Esophagus squamous epithelium (tissue), 5 donors: ENCODE measurements around the gene CATSPER1. TPM values are rescaled to one million over a fixed set of nuclear protein-coding genes. Genes with fewer than 3 reads are reported as not detected.
A peak's percentile ranks its signal among the peaks of the same experiment; 100 is the strongest.

Experiments
- DNase-seq: peaks from one replicate; lab custom pipeline; 2025; lab: John Stamatoyannopoulos, UW
- H3K27ac ChIP-seq, 4 donors: fragments of 200-600 bp; sonication (generic); one replicate each; pipeline ENCODE4 v1.5.1; 2016 to 2019; ENCODE audit warnings: mild to moderate bottlenecking in 1 of 4
- H3K27me3 ChIP-seq, 4 donors: fragments of 200-600 bp; sonication (generic); 1 replicate in 3 of 4; 2 replicates in 1 of 4; pipeline versions ENCODE4 v1.5.1 to v1.6.0; 2017 to 2021; ENCODE audit warnings: antibody characterized with exemption in 1 of 4
- H3K36me3 ChIP-seq, 3 donors: fragments of 200-600 bp; sonication (generic); one replicate each; pipeline ENCODE4 v1.5.1; 2016 to 2019
- H3K4me1 ChIP-seq, 3 donors: fragments of 200-600 bp; sonication (generic); one replicate each; pipeline ENCODE4 v1.5.1; 2017 to 2019
- H3K4me3 ChIP-seq, 4 donors: fragments of 200-600 bp; sonication (generic); 1 replicate in 3 of 4; 2 replicates in 1 of 4; pipeline ENCODE4 v1.5.1; 2016 to 2019; ENCODE audit warnings: mild to moderate bottlenecking in 2 of 4, moderate library complexity in 1 of 4
- H3K9me3 ChIP-seq, 3 donors: fragments of 200-600 bp; sonication (generic); one replicate each; pipeline ENCODE4 v1.5.1; 2016 to 2019
- POLR2A ChIP-seq, 4 donors: fragments of 450-650 bp; IDR thresholded peaks; one replicate each; pipeline ENCODE4 v1.6.1; 2017; ENCODE audit warnings: antibody characterized with exemption in 4 of 4, mild to moderate bottlenecking in 4 of 4, moderate library complexity in 3 of 4
- WGBS, 2 donors: methylation state at CpG; one replicate each; pipeline ENCODE4 v1.1.5; 2018; 5-methylcytosine and 5-hydroxymethylcytosine counted together
- intact Hi-C: fragments of 100-400 bp; cut with DNase I; formaldehyde crosslinking; loops from one replicate; pipeline ENCODE4 v1.15.0; 2022
- total RNA-seq, 4 donors: library from RNA; depleted of rRNA; stranded (reverse); fragments of >200 nt; gene quantifications; one replicate each; pipeline ENCODE4 v1.1.0, GENCODE V29; 2016
- TF ChIP-seq, protein P1 (sequence below), 6 experiments: fragments of 450-650 bp in 4 of 6; fragments of 200-600 bp in 2 of 6; sonication (generic) in 2 of 6; IDR thresholded peaks; one replicate each; pipeline ENCODE4 v1.5.1; 2016 to 2019; ENCODE audit warnings: antibody characterized with exemption in 6 of 6, mild to moderate bottlenecking in 4 of 6, moderate library complexity in 4 of 6
- donor health status: DM: yes; HTN: yes; CAD: no.

Gene CATSPER1
- total RNA-seq, 4 donors from 2014 or later, result not detected

DNA sequence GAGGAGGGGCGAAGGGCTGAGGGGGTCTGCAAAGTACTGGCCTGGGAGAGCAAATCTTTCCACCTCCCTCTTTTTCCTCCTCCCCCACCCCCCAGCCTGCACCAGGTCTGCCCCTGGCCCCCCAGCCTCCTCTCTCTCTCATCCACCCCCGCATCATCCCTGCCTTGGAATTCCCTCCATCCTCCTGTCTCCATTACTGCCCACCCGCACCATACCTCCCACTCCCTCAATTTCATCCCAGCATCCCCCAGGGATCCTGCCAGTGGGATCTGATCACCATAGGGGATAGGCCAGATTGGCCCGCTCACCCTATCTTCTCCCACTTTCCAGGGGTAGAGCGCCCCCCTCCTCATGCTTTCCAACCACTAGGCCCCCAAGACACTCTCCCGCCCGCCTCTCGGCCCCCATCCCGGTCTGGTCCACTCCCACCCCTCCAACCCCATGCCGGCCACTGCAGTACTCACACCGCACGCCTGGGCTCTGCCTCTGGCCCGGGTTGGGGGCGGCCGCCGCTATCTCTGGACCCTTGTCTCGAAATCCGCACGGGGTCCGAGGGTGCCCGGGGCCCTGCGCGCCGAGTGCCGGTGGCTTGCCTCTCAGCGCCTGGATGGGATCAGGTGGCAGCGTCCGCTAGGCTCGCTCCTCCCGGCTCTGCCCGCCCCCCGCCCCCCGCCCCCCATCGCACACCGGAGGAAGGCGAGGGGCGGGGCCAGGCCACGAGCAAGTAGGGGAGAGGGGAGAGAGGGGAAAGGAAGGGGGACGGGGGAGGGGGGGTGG, 22.5 kb upstream of the CATSPER1 start, which contains the start of gene GAL3ST3:
TSS of gene GAL3ST3 (minus strand) at position 615 of the 777 bp plus-strand sequence. CDS start 3,746 bp downstream, outside the sequence.
- intact Hi-C loops, result no loop called here
- Histone ChIP-seq H3K36me3 (peaks cover 0 to 7% (median 0%) of the 10 kb centered on the region in 3 donors), H3K27ac (no peak within 1 kb of the TSS), H3K4me1 (peaks cover 18 to 38% (median 22%) of the 10 kb centered on the region in 3 donors), H3K9me3 (no peaks in the 10 kb centered on the region), H3K27me3 (peaks cover 0 to 40% (median 3%) of the 10 kb centered on the region in 4 donors), H3K4me3 (no peak within 1 kb of the TSS)
- no peak for TF ChIP-seq POLR2A (IDR thresholded peaks at IDR 0.05)
- TF ChIP-seq, protein P1, sequence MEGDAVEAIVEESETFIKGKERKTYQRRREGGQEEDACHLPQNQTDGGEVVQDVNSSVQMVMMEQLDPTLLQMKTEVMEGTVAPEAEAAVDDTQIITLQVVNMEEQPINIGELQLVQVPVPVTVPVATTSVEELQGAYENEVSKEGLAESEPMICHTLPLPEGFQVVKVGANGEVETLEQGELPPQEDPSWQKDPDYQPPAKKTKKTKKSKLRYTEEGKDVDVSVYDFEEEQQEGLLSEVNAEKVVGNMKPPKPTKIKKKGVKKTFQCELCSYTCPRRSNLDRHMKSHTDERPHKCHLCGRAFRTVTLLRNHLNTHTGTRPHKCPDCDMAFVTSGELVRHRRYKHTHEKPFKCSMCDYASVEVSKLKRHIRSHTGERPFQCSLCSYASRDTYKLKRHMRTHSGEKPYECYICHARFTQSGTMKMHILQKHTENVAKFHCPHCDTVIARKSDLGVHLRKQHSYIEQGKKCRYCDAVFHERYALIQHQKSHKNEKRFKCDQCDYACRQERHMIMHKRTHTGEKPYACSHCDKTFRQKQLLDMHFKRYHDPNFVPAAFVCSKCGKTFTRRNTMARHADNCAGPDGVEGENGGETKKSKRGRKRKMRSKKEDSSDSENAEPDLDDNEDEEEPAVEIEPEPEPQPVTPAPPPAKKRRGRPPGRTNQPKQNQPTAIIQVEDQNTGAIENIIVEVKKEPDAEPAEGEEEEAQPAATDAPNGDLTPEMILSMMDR (IDR thresholded peaks at IDR 0.05), result no peak
- WGBS, 2 donors, result 30 to 78% methylated on average over 5 to 17 of the region's 39 CpGs
- no peak for DNase-seq

DNA sequence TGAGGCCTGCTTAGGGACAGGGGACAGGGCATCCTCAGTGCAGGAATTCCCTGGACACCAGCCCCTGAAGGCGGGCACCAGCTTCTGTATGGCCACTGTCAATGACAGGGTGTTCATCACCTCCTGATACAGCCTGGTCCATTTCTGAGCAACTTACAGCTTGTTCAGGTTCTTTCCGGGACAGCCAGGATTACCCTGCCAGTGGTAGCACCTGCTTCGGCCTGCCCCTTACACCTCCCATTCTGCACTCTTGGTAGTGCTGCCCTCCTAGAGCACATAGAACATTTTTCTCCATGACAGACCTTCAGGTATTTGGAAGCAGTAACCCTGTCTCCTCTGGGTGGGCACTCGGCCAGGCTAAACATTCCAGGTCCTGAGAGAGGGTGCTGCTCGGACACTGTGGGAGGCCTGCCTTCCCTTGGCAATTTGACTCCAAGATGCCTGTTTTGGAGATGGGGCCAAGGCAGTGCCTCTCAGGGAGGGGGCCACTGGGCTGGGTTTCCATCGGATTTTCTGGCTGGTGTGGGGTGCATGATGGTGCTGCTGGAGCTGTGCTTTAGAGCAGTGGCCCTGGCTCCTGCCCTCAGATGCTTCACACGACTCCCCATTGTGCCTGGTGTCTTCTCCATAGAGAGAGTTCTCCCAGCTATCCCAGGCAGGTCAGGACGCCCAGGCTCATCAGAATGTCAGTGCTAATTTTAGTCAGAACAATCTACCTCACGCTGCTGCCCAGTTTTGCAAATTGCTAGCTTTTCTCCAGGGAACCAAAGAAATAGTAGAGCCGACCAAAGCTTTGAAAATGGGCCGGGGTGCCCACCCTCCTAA, 21.5 kb upstream of the CATSPER1 start:
- H3K9me3 ChIP-seq, result no peaks in the 10 kb centered on the region
- no peaks in the 10 kb centered on the region for H3K36me3 ChIP-seq
- peaks cover 11 to 29% (median 14%) of the 10 kb centered on the region in 3 donors for H3K4me1 ChIP-seq
- intact Hi-C loops, result no loop called here
- no peak overlapping the region for H3K4me3 ChIP-seq
- peaks cover 0 to 40% (median 3%) of the 10 kb centered on the region in 4 donors for H3K27me3 ChIP-seq
- no peak for DNase-seq
- no peak for TF ChIP-seq POLR2A (IDR thresholded peaks at IDR 0.05)
- TF ChIP-seq, protein P1 (IDR thresholded peaks at IDR 0.05), result no peak
- 81 to 87% methylated on average over 3 to 6 of the region's 11 CpGs for WGBS, 2 donors
- no peak overlapping the region for H3K27ac ChIP-seq

DNA sequence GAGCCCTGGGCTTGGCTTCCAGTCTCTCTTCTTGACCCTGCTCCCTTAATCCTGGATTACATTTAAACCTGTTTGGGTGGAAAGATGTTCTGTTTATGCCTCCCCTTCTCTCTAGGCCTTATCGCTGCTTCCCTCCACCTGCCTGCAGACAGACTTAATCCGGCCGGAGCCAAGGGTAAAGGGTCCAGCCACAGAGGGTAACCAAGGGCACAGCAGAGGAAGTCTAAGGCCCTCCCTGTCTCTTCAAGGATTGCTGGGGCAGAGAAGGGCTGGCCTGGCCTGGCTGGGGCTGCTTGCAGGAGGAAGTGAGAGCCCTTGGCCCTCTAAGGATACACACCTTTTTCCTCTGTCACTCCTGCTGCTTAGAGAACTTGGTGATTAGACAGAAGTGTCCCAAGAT, 20.6 kb upstream of the CATSPER1 start:
- 86 to 100% methylated on average over 1 to 3 of the region's 3 CpGs for WGBS, 2 donors
- intact Hi-C loops, result no loop called here

DNA sequence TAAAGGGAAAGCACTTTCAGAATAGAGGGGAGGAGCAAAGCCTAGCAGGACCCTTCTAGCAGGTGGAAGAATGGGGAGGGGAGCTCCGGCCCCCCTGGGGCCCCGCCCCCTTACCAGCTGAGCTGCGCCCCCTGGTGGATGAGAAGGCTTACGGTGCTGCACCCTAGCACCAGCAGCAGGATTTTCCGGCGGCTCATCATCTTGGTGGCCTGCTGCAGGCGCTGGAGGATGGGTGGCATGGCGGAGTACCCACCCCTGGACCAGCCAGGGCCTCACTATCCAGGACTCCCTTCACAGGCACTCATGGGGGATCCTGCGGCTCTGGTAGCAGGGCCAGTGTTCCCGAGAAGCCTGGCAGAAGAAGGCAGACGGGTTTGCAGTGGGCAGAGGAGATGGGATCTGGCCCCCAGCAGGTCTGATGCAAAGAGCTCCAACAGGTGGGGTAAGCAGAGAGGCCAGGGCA, 18.9 kb upstream of the CATSPER1 start:
- Histone ChIP-seq H3K9me3 (no peaks in the 10 kb centered on the region), H3K4me3 (peak overlapping the region in 1 of 4 donors; percentile 18), H3K4me1 (peaks cover 3 to 16% (median 6%) of the 10 kb centered on the region in 3 donors), H3K27me3 (peaks cover 0 to 43% (median 3%) of the 10 kb centered on the region in 4 donors), H3K27ac (no peak overlapping the region), H3K36me3 (no peaks in the 10 kb centered on the region)
- DNase-seq, result no peak
- 0 to 67% methylated on average over 1 of the region's 11 CpGs for WGBS, 2 donors
- no peak for TF ChIP-seq POLR2A (IDR thresholded peaks at IDR 0.05)
- TF ChIP-seq, protein P1 (IDR thresholded peaks at IDR 0.05), result peak; percentile 77 to 95 (median 83)
- intact Hi-C loops, result no loop called here

More for the DNA sequence above, 20.6 kb upstream of the CATSPER1 start:
- no peak for DNase-seq
- H3K9me3 ChIP-seq, result no peaks in the 10 kb centered on the region
- H3K4me3 ChIP-seq, result no peak overlapping the region
- TF ChIP-seq, protein P1 (IDR thresholded peaks at IDR 0.05), result no peak
- no peak for TF ChIP-seq POLR2A (IDR thresholded peaks at IDR 0.05)
- peaks cover 0 to 40% (median 3%) of the 10 kb centered on the region in 4 donors for H3K27me3 ChIP-seq
- peaks cover 11 to 26% (median 13%) of the 10 kb centered on the region in 3 donors for H3K4me1 ChIP-seq
- H3K36me3 ChIP-seq, result no peaks in the 10 kb centered on the region
- H3K27ac ChIP-seq, result no peak overlapping the region
